ENCODE results near the gene SCARB1. TPM values are rescaled to one million over a fixed set of nuclear protein-coding genes. Genes with fewer than 3 reads are reported as not detected.

Gene SCARB1
- total RNA-seq, 2 donors from 2014 or later, result 33.0 to 36.2 TPM

GRCh38 chr12:124774462-124775167, 89.0 kb downstream of the SCARB1 start:
- Histone ChIP-seq H3K36me3 (ENCODE audit: control insufficient read depth, insufficient read depth, low read length) (no peaks in the 10 kb centered on the region), H3K27ac (ENCODE audit: low read depth, low read length) (no peak overlapping the region), H3K9ac (ENCODE audit: extremely low read depth, low read length, poor library complexity, severe bottlenecking) (no peak overlapping the region), H3K4me1 (ENCODE audit: control insufficient read depth, insufficient read depth, low read length) (peaks cover 5% of the 10 kb centered on the region), H3K27me3 (ENCODE audit: control insufficient read depth, insufficient read depth, low read length, poor library complexity, severe bottlenecking) (no peaks in the 10 kb centered on the region), H3K4me3 (ENCODE audit: low read length) (no peak overlapping the region), H3K9me3 (ENCODE audit: control insufficient read depth, low read length) (no peaks in the 10 kb centered on the region)
- Mint-ChIP-seq H3K4me1 (peaks cover 3% of the 10 kb centered on the region), H3K27me3 (ENCODE audit: insufficient read depth) (peaks cover 15% of the 10 kb centered on the region), H3K27ac (no peak overlapping the region), H3K4me3 (no peak overlapping the region), H3K36me3 (ENCODE audit: low read depth) (no peaks in the 10 kb centered on the region), H3K9me3 (no peaks in the 10 kb centered on the region)
- WGBS, 2 experiments (ENCODE audit: insufficient coverage in 1 of 2, insufficient read length in 1 of 2), result 87 to 90% methylated on average over 15 of the region's 15 CpGs
- no peak for TF ChIP-seq CTCF (conservative IDR thresholded peaks at IDR 0.05)
- no peak for DNase-seq

- Mint-ChIP-seq H3K27me3 (ENCODE audit: insufficient read depth) (peaks cover 15% of the 10 kb centered on the region), H3K27ac (no peak overlapping the region)
Observed at GRCh38 chr12:124774054-124774461, 89.6 kb downstream of the SCARB1 start.

GRCh38 chr12:124772289-124773170, 91.1 kb downstream of the SCARB1 start:
- DNase-seq, result no peak
- H3K27me3 ChIP-seq (ENCODE audit: control insufficient read depth, insufficient read depth, low read length, poor library complexity, severe bottlenecking), result no peaks in the 10 kb centered on the region

More at GRCh38 chr12:124774054-124774461, 89.6 kb downstream of the SCARB1 start:
- no peak for DNase-seq
- no peak for TF ChIP-seq CTCF (conservative IDR thresholded peaks at IDR 0.05)
- H3K27ac ChIP-seq (ENCODE audit: low read depth, low read length), result no peak overlapping the region
- no peaks in the 10 kb centered on the region for H3K27me3 ChIP-seq (ENCODE audit: control insufficient read depth, insufficient read depth, low read length, poor library complexity, severe bottlenecking)
- H3K9ac ChIP-seq (ENCODE audit: extremely low read depth, low read length, poor library complexity, severe bottlenecking), result no peak overlapping the region
- no peaks in the 10 kb centered on the region for H3K9me3 Mint-ChIP-seq
- no peak overlapping the region for H3K4me3 Mint-ChIP-seq
- no peaks in the 10 kb centered on the region for H3K36me3 Mint-ChIP-seq (ENCODE audit: low read depth)
- peaks cover 3% of the 10 kb centered on the region for H3K4me1 Mint-ChIP-seq
- H3K36me3 ChIP-seq (ENCODE audit: control insufficient read depth, insufficient read depth, low read length), result no peaks in the 10 kb centered on the region
- H3K9me3 ChIP-seq (ENCODE audit: control insufficient read depth, low read length), result no peaks in the 10 kb centered on the region
- no peak overlapping the region for H3K4me3 ChIP-seq (ENCODE audit: low read length)
- H3K4me1 ChIP-seq (ENCODE audit: control insufficient read depth, insufficient read depth, low read length), result peaks cover 5% of the 10 kb centered on the region
- WGBS, 2 experiments (ENCODE audit: insufficient coverage in 1 of 2, insufficient read length in 1 of 2), result 82 to 88% methylated on average over 9 to 12 of the region's 12 CpGs

More at GRCh38 chr12:124772289-124773170, 91.1 kb downstream of the SCARB1 start:
- no peak overlapping the region for H3K4me3 Mint-ChIP-seq
- Histone ChIP-seq H3K9me3 (ENCODE audit: control insufficient read depth, low read length) (no peaks in the 10 kb centered on the region), H3K4me1 (ENCODE audit: control insufficient read depth, insufficient read depth, low read length) (peaks cover under 1% of the 10 kb centered on the region), H3K9ac (ENCODE audit: extremely low read depth, low read length, poor library complexity, severe bottlenecking) (no peak overlapping the region), H3K36me3 (ENCODE audit: control insufficient read depth, insufficient read depth, low read length) (no peaks in the 10 kb centered on the region), H3K27ac (ENCODE audit: low read depth, low read length) (no peak overlapping the region), H3K4me3 (ENCODE audit: low read length) (no peak overlapping the region)
- H3K36me3 Mint-ChIP-seq (ENCODE audit: low read depth), result no peaks in the 10 kb centered on the region
- peaks cover 15% of the 10 kb centered on the region for H3K27me3 Mint-ChIP-seq (ENCODE audit: insufficient read depth)
- peaks cover 3% of the 10 kb centered on the region for H3K4me1 Mint-ChIP-seq
- no peak overlapping the region for H3K27ac Mint-ChIP-seq
- TF ChIP-seq CTCF (conservative IDR thresholded peaks at IDR 0.05), result no peak
- H3K9me3 Mint-ChIP-seq, result no peaks in the 10 kb centered on the region
- 80 to 82% methylated on average over 16 to 26 of the region's 26 CpGs for WGBS, 2 experiments (ENCODE audit: insufficient coverage in 1 of 2, insufficient read length in 1 of 2)

Data from endodermal cell (in vitro differentiated cells).